Smooth muscle cell (in vitro differentiated cells): Measurements from ENCODE around the gene EXOC3L4. TPM values are rescaled to one million over a fixed set of nuclear protein-coding genes. Genes with fewer than 3 reads are reported as not detected.

Experiments
- DNase-seq: peaks from one replicate; lab custom pipeline; 2025; ENCODE audit not compliant: unreplicated experiment; lab: John Stamatoyannopoulos, UW
- H2AFZ ChIP-seq: fragments of 200-600 bp; sonication (generic); 2 replicates; pipeline ENCODE4 v1.6.0; 2016; ENCODE audit warnings: antibody characterized with exemption, low read depth, mild to moderate bottlenecking
- H3F3A ChIP-seq: fragments of 200-600 bp; sonication (generic); 2 replicates; pipeline ENCODE4 v1.6.0; 2017; ENCODE audit warnings: antibody characterized with exemption, low read depth
- H3K27ac ChIP-seq: fragments of 200-600 bp; sonication (generic); 2 replicates; pipeline ENCODE4 v1.5.1; 2016; ENCODE audit warnings: low read depth, mild to moderate bottlenecking
- H3K27me3 ChIP-seq: fragments of 200-600 bp; sonication (generic); 2 replicates; pipeline ENCODE4 v1.6.1; 2016; ENCODE audit warnings: low read depth, mild to moderate bottlenecking
- H3K36me3 ChIP-seq: fragments of 200-600 bp; sonication (generic); 2 replicates; pipeline ENCODE4 v1.5.1; 2016; ENCODE audit warnings: low read depth
- H3K4me1 ChIP-seq: fragments of 200-600 bp; sonication (generic); 2 replicates; pipeline ENCODE4 v1.5.1; 2016; ENCODE audit warnings: low read depth
- H3K4me2 ChIP-seq: fragments of 200-600 bp; sonication (generic); 2 replicates; pipeline ENCODE4 v1.6.0; 2016; ENCODE audit warnings: mild to moderate bottlenecking
- H3K4me3 ChIP-seq: fragments of 200-600 bp; sonication (generic); 2 replicates; pipeline ENCODE4 v1.5.1; 2016; ENCODE audit warnings: mild to moderate bottlenecking
- H3K79me2 ChIP-seq: fragments of 200-600 bp; sonication (generic); 2 replicates; pipeline ENCODE4 v1.6.0; 2016; ENCODE audit warnings: low read depth, mild to moderate bottlenecking
- H3K9ac ChIP-seq: fragments of 200-600 bp; sonication (generic); 2 replicates; pipeline ENCODE4 v1.6.0; 2016; ENCODE audit warnings: low read depth
- H3K9me3 ChIP-seq: fragments of 200-600 bp; sonication (generic); replicated peaks from 2 replicates; pipeline ENCODE4 v1.5.1; 2016; ENCODE audit warnings: low read depth
- H4K20me1 ChIP-seq: fragments of 200-600 bp; sonication (generic); 2 replicates; pipeline ENCODE4 v1.6.0; 2016; ENCODE audit warnings: low read depth
- WGBS: methylation state at CpG from one replicate; pipeline ENCODE4 v1.1.7; 2016; ENCODE audit warnings: low lambda C conversion rate; 5-methylcytosine and 5-hydroxymethylcytosine counted together
- polyA plus RNA-seq: library from polyadenylated mRNA; unstranded; fragments of >200 nt; fragmentation: Nextera tagmentation; extraction: Ambion mirVana; gene quantifications from 2 replicates; pipeline ENCODE4 v1.2.1, GENCODE V29; 2016
- total RNA-seq: library from RNA; depleted of rRNA; stranded (reverse); fragments of >200 nt; gene quantifications from 2 replicates; pipeline ENCODE4 v1.2.3, GENCODE V29; 2014
- TF ChIP-seq, protein P1 (sequence below): fragments of 200-600 bp; sonication (generic); IDR thresholded peaks from 2 replicates; pipeline ENCODE4 v1.5.1; 2017; ENCODE audit warnings: borderline replicate concordance, mild to moderate bottlenecking, antibody characterized with exemption; ENCODE audit not compliant: insufficient read depth, poor library complexity, severe bottlenecking

The EXOC3L4 gene
- total and polyA plus RNA-seq, 2 experiments from 2014 or later = not detected

GRCh38 chr14:103101963-103102688 is 7.6 kb downstream of the EXOC3L4 start:
- Histone ChIP-seq H3K4me3 (no peak overlapping the region), H4K20me1 (no peaks in the 10 kb centered on the region), H3K4me1 (no peaks in the 10 kb centered on the region), H2AFZ (no peak overlapping the region), H3K27me3 (peaks cover 17% of the 10 kb centered on the region), H3K36me3 (no peaks in the 10 kb centered on the region), H3K9ac (no peak overlapping the region), H3K4me2 (no peak overlapping the region), H3F3A (peaks cover 4% of the 10 kb centered on the region), H3K27ac (no peak overlapping the region), H3K79me2 (no peaks in the 10 kb centered on the region), H3K9me3 (no peaks in the 10 kb centered on the region)
- WGBS = 86% methylated on average over 58 of the region's 85 CpGs
- no peak for DNase-seq
- TF ChIP-seq, protein P1, sequence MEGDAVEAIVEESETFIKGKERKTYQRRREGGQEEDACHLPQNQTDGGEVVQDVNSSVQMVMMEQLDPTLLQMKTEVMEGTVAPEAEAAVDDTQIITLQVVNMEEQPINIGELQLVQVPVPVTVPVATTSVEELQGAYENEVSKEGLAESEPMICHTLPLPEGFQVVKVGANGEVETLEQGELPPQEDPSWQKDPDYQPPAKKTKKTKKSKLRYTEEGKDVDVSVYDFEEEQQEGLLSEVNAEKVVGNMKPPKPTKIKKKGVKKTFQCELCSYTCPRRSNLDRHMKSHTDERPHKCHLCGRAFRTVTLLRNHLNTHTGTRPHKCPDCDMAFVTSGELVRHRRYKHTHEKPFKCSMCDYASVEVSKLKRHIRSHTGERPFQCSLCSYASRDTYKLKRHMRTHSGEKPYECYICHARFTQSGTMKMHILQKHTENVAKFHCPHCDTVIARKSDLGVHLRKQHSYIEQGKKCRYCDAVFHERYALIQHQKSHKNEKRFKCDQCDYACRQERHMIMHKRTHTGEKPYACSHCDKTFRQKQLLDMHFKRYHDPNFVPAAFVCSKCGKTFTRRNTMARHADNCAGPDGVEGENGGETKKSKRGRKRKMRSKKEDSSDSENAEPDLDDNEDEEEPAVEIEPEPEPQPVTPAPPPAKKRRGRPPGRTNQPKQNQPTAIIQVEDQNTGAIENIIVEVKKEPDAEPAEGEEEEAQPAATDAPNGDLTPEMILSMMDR = no peak

DNA sequence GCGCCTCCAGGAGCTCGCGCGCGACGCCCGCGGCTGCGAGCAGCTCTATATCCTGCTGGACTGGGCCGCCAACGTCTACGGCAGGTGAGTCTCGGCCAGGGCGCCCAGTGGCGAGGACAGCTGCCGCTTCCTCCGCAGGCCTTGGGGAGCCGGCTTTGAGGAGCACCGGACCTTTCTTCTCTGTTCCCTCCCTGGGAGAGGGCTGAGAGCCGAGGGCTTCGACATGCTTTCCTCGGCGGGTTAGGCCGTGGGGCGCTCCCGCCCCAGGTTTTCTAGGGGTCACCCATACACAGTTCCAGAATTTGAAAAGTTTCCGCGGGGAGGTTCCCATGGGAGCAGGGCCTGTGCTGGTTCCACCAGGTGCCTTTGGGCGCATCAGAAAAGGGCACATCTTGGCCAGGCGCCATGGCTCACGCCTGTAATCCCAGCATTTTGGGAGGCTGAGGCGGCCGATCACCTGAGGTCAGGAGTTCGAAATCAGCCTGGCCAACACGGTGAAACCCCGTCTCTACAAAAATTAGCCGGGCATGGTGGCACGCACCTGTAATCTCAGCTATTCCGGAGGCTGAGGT is 8.2 kb downstream of the EXOC3L4 start:
- peaks cover 4% of the 10 kb centered on the region for H3F3A ChIP-seq
- no peak for DNase-seq
- H3K4me2 ChIP-seq = no peak overlapping the region
- no peaks in the 10 kb centered on the region for H3K36me3 ChIP-seq
- H3K9ac ChIP-seq = no peak overlapping the region
- H2AFZ ChIP-seq = no peak overlapping the region
- peaks cover 17% of the 10 kb centered on the region for H3K27me3 ChIP-seq
- no peaks in the 10 kb centered on the region for H3K79me2 ChIP-seq
- H3K4me1 ChIP-seq = no peaks in the 10 kb centered on the region
- no peaks in the 10 kb centered on the region for H4K20me1 ChIP-seq
- H3K9me3 ChIP-seq = no peaks in the 10 kb centered on the region
- H3K4me3 ChIP-seq = no peak overlapping the region
- 91% methylated on average over 37 of the region's 39 CpGs for WGBS
- TF ChIP-seq, protein P1 = no peak
- H3K27ac ChIP-seq = no peak overlapping the region

DNA sequence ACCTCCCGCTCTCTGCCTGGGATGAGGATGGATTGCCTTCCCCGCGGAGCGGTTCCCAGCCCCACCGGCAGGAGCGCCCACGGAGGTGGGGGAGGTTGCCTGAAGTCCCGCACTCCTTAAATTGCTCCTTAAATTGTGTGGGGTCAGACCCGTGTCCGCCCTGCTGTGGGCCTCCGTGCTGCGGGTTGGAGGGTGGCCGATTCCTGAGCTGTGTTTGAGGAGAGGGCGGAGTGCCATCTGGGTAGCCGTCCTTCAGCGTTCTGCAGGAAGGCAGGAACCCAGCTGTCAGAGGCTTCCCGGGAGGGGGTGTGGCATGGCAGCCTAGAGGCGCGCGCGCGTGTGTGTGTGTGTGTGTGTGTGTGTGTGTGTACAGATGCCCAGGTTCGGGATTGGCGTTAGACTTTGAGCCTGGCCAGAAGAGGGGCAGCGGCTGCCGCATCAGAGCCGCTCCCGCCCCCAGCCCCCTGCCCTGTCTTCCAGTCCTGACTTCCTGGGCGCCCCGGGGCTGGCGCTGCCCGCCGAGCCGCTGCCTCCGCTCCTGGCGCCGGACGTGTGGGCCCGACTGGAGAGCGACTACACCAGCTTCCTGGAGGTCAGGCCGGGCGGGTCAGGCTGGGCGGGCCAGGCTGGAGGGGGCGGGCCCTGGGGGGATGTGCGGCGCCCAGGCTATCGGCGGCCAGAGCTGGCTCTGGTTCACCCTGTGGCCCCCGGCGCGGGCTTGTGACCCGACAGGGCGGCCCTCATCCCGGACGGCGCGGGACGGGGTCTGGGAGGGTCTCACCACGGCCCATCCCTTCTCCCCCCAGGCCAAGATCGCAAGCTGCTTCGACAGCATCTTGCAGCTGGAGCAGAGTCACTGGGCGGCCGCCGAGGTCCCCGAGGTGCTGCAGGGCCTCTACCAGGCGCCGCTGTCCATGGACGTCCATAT is 9.2 kb downstream of the EXOC3L4 start:
- 68% methylated on average over 42 of the region's 68 CpGs for WGBS
- DNase-seq = no peak
- no peaks in the 10 kb centered on the region for H3K36me3 ChIP-seq
- H3K4me2 ChIP-seq = no peak overlapping the region
- H3K79me2 ChIP-seq = no peaks in the 10 kb centered on the region
- H3K9me3 ChIP-seq = no peaks in the 10 kb centered on the region
- H3K9ac ChIP-seq = no peak overlapping the region
- peaks cover 4% of the 10 kb centered on the region for H3F3A ChIP-seq
- H3K27me3 ChIP-seq = peaks cover 17% of the 10 kb centered on the region
- peaks cover 3% of the 10 kb centered on the region for H3K4me1 ChIP-seq
- TF ChIP-seq, protein P1 = no peak
- H4K20me1 ChIP-seq = no peaks in the 10 kb centered on the region
- no peak overlapping the region for H2AFZ ChIP-seq
- H3K27ac ChIP-seq = no peak overlapping the region
- H3K4me3 ChIP-seq = no peak overlapping the region
